Measurements from ENCODE around the gene PLPPR2.
"Not testable (repeated sequence)": the region's sequence is repeated elsewhere in the genome, so short reads cannot be mapped to it uniquely, and the experiment has no call there.

PLPPR2 gene

DNA sequence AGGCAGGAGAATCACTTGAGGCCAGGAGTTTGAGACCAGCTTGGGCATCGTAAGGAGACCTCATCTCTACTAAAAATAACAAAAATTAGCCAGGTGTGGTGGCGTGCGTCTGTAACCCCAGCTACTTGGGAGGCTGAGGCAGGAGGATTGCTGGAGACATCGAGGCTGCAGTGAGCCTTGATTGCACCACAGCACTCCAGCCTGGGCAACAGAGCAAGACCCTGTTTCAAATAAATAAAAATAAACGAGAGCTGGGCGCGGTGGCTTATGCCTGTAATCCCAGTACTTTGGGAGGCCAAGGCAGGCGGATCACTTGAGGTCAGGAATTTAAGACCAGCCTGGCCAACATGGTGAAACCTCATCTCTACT lies 15.1 kb upstream of the PLPPR2 start:
- DNase-seq = not testable (repeated sequence)

DNA sequence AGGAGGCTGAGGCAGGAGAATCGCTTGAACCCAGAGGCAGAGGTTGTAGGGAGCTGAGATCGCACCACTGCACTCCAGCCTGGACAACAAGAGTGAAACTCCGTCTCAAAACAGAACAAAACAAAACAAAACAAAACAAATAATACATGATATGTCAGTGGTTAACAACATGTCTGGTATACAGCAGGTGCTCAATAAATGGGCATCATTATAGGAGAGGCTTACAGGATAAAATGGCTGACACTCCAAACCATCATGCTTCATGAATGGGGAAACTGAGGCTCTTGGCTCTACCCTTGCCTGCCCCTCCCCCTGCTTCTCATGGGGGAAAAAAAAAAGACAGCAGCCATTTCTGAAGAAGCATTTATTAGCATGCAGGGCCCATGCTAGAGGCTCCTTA lies 12.8 kb upstream of the PLPPR2 start:
- no peak for DNase-seq

- DNase-seq = no peak
Measured at GRCh38 chr19:11345122-11345803, 10.0 kb upstream of the PLPPR2 start.

DNA sequence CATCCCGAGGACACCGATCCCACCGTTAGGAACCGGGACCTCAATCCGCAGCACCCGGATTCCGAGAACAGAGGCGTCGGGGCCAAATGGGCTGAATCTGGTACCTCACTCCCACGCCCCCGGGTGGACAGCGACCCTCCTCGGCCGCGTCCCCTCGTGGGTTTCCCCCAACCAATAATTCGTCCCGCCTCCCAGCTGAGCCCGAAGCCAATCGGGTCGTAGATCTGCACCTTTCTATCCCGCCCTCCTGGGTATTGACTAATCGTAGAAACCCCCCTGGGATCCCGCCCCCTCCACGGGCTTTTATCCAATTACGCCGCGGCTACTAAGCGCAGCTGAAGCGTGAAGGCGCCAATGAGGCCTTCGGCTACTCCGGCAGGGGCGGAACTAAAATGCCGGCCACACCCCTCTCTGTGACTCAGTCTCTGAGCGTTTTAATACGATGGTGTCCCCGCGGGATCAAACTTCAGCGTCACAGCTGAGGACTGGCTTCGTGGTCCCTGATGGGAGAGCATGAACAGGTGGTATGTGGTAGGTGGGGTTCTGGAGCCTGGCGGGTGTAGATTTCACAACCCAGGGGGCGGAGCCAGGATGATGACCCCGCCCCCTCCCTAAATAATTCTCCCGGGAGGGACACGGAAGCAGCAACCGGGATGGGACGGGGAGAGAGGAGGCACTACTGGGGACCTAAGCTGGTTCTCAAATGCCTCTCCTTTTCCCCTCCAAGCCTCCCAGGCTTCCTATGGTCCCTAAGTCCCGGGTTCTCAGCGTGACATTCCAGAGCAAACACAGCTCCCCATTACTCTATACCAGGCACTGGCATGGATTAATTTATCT lies 8.9 kb upstream of the PLPPR2 start, which contains the start of the genes CCDC159 and TMEM205:
Gene CCDC159 (plus strand): TSS at position 416 of the 837 bp plus-strand sequence. CDS start 88 bp downstream, at position 504.
Gene TMEM205 (minus strand): TSS at position 165 of the 837 bp plus-strand sequence. CDS start 649 bp downstream, outside the sequence.
- peak; percentile 99 for DNase-seq

DNA sequence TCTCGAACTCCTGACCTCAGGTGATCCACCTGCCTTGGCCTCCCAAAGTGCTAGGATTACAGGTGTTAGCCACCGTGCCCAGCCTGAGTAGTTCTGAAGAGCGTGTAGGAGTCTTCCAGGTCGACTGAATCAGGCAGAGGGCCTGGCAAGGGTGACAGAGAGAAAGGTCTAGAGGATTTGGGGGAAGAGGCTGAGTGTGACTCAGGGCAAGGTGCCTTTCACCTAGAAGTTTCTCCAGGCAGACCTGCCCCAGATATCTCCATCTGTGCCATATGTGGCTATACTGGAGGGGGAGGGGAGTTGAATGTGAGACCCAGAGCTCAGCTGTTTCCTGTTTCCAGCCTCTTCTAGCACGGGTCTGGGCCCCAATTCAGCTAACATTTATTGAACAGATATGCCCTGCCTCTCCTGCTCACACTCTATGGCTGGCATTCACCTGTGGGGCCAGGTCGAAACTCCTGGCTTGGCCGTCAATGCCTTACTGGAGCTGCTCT lies 7.6 kb upstream of the PLPPR2 start:
- DNase-seq = no peak

DNA sequence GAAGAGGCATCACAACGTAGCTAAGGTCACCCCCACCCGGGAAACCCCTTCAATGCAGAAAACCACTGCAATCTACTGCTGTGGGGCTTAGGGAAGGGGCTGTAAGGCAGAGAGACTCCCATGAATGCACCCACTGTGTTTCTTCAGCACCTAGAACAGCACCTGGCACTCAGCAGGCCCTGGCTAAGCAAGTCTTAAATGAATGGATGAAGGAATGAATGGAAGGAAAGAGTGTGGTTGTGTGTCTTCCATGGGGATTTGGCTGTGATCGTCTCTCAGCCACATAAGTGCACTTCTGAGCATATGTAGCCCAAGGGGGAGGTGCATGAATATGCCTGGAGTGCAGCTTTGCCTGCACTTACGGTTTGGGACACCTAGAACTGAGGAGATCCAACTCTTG lies 6.1 kb upstream of the PLPPR2 start:
- DNase-seq = no peak

- DNase-seq = not testable (repeated sequence)
Measured at GRCh38 chr19:11354102-11354501, 1.1 kb upstream of the PLPPR2 start.

GRCh38 chr19:11356074-11356397 lies 804 bp downstream of the PLPPR2 start:
- no peak for DNase-seq

DNA sequence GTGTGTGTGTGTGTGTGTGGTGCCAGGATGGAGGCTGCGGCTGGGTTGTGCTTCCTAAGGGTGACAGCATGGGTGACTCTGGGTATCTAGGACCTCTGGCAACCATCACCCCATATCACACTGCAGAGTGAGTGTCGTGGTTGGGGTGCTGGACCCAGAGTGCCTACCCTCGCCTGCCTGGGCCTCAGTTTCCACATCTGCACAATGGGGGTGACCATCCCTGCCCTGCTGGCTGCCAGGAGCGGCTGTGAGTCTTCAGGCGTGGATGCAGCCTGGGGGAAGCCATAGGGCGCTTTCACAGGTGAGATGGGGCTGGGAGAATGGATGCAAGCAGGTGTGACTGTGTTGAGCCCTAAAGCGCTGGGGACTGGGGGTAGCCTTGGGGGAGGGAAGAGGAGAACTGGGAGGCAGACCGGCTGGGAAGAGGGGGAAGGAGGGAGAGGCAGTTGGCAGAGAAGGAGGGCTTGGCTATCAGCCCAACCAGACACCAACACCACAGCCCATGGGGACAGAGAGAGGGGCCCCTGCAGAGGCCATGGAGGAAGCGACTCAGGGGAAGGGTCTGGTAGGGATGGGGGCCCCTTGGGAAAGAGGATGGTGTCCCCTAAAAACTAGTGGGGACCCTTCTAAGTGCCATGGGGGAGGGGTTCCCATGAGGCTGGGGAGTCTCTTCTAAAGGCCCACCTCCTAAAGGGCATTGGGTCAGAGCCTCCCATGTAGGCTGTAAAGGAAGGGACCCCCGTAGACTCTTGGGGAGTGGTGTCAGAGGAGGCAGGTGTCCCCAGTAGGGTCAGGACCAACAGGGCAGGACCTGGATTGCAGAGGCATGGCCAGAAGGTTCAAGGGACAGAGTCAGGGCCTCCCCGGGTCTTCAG lies 1.7 kb downstream of the PLPPR2 start:
- DNase-seq = no peak

DNA sequence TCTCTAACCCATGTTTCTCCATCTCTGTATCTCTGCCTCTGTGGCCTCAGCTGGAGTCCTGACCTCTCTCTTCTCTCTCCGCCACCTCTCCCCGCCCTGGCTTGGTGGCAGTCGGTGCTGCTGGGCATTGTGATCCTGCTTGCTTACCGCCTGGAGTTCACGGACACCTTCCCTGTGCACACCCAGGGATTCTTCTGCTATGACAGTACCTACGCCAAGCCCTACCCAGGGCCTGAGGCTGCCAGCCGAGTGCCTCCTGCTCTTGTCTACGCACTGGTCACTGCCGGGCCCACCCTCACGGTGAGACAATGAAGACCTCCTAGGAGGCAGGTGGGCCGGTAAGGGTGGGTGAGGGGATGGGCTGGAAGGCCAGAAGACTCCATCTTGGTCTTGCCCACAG lies 4.2 kb downstream of the PLPPR2 start:
- no peak for DNase-seq

DNA sequence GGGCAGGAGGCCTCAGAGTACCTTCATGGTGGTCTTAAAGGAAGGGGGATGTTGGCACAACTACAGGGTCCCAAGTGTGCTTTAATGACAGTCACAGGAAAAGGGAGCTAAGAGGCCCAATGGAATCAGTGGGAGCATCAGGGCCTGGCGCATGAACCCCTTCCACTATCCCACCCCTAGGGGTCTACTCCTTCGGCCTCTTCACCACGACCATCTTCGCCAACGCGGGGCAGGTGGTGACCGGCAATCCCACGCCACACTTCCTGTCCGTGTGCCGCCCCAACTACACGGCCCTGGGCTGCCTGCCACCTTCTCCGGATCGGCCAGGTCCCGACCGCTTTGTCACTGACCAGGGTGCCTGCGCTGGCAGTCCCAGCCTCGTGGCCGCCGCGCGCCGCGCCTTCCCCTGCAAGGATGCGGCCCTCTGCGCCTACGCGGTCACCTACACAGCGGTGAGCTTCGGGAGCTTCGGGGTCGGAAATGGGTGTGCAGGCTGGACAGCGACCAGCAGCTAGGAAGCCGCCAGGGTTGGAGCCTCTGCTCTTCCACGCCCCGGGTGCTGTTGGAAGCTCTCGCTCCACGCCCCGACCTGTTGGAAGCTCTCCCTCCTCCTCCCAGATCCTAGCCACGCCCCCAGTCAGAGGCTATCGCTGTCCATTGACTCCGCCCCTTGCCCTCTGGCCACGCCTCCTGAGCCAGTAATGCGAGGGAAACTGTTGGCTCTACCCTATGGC lies 6.0 kb downstream of the PLPPR2 start:
- no peak for DNase-seq

DNA sequence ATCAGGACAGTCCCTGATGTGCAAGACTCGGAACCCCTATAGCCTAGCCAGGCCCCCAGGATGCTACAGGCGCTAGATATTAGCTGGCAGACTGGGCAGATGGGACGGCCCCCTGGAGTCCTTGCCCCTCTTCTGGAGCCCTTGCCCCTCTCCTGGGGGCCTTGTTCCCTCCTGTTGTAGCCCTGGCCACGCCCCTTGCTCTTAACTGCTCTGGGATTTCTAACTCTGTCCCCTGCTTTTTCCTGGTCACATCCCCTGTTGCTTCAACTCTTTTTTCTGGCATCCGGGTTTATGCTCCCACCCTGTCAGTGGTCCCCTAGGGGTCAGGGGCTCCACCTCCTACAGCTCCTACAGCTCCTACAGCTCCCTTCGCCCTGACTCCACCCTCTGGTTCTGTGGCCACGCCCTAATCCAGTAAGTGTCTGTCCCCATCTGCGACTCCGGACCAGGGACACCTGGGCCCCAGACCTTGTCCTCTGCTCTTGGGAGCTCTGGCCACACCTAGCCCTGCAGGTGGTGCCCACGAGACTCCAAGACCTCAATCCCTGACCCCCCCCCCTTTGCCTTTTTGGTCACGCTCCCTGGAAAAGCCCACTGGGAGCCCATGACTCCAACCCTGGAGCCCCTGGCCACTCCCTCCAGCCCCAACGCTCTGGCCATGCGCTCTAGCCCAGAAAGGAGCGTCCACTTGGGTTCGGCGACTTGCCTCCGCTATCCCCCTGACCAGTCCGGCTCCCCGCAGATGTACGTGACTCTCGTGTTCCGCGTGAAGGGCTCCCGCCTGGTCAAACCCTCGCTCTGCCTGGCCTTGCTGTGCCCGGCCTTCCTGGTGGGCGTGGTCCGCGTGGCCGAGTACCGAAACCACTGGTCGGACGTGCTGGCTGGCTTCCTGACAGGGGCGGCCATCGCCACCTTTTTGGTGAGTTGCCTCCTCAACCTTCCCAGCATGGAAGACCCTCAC lies 6.8 kb downstream of the PLPPR2 start:
- DNase-seq = no peak

DNA sequence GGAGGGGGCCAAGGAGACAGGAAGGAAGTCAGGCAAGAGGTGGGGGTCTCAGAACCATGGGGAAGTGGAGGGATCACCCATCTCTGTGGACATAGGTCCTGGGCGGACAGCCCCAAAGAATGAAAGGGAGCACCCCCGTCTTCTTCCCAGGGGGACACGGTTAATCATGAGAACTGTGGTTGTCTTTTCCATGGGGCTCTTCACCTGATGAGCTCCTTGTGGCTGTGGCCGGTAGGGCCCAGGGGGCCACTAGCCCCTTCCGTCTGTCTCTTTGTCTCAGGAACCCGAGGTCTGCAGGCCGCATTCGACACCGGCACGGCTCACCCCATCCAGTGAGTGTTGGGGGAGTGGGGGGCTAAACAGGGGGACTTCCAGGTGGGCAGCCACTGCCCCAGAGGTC lies 8.6 kb downstream of the PLPPR2 start:
- DNase-seq = no peak

GRCh38 chr19:11364296-11364904 lies 9.2 kb downstream of the PLPPR2 start:
- no peak for DNase-seq

DNA sequence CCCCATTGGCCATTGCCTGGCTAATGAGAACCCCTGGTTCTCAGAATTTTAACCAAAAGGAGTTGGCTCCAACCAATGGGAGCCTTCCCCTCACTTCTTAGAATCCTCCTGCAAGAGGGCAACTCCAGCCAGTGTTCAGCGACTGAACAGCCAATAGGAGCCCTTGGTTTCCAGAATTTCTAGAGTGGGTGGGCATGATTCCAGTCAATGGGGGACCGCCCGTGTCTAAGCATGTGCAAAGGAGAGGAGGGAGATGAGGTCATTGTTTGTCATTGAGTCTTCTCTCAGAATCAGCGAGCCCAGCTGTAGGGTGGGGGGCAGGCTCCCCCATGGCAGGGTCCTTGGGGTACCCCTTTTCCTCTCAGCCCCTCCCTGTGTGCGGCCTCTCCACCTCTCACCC lies 9.7 kb downstream of the PLPPR2 start:
- DNase-seq = no peak

DNA sequence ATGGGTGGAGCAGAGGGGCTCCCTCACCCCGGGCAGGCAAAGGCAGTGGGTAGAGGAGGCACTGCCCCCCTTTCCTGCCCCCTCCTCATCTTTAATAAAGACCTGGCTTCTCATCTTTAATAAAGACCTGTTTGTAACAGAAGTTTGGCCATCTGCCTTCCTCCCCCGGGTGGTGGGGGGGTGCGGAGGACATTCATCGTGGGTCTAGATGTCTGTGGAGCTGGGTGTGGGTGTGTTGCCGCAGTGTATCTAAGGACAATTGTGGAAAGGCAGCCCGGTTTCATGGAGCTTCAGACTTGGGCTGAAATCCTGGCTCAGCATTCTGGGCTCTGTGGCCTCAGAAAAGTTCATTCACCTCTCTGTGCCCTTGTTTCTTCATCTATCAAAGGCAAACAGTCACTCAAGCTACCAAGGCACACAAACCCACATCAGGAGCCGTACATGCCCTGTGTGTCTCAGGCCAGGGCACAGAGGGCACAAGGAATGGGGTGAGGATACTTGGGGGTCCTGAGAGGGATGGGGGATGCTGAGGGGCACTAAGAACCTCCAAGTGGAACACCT lies 10.4 kb downstream of the PLPPR2 start:
- no peak for DNase-seq

- no peak for DNase-seq
Measured at GRCh38 chr19:11367528-11367927, 12.3 kb downstream of the PLPPR2 start.

DNA sequence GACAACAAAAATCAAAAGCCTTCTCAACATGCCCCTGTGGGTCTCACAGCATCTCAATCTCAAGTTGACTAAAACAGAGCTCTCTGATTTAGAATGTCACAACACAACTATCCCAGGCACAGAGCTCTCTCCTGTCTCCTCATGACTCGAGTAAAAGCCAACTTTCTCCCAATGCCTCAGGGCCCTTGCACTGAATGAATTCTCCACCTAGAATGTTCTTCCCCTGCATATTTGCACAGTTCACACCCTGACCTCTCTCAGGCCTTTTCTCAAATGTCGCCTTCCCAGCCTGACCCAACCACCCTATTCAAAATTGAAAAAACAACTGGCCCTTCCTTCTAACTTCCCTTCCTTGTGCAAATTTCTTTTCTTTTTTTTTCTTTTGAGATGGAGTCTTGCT lies 15.5 kb downstream of the PLPPR2 start:
- no peak for DNase-seq

GRCh38 chr19:11373166-11373884 lies 18.1 kb downstream of the PLPPR2 start:
- DNase-seq = no peak
